Hepatocyte (in vitro differentiated cells): ENCODE results near the gene ZNF385B. TPM values are rescaled to one million over a fixed set of nuclear protein-coding genes. Genes with fewer than 3 reads are reported as not detected.

Experiments
- DNase-seq: peaks from one replicate; pipeline ENCODE4 v3.0.0-alpha.2; 2016; ENCODE audit warnings: low spot score
- H2AFZ ChIP-seq: fragments of 200-600 bp; sonication (generic); 2 replicates; pipeline ENCODE4 v1.6.0; 2016; ENCODE audit warnings: antibody characterized with exemption, mild to moderate bottlenecking
- H3K27ac ChIP-seq: fragments of 200-600 bp; sonication (generic); 2 replicates; pipeline ENCODE4 v1.5.1; 2016; ENCODE audit warnings: mild to moderate bottlenecking
- H3K27me3 ChIP-seq: fragments of 200-600 bp; sonication (generic); 2 replicates; pipeline ENCODE4 v1.6.1; 2016
- H3K36me3 ChIP-seq: fragments of 200-600 bp; sonication (generic); replicated peaks from 2 replicates; pipeline ENCODE4 v1.5.1; 2016; ENCODE audit warnings: low read depth; ENCODE audit not compliant: insufficient read depth
- H3K4me1 ChIP-seq: fragments of 200-600 bp; sonication (generic); 2 replicates; pipeline ENCODE4 v1.5.1; 2016; ENCODE audit warnings: mild to moderate bottlenecking, moderate library complexity; ENCODE audit not compliant: insufficient read depth
- H3K4me2 ChIP-seq: fragments of 200-600 bp; sonication (generic); 2 replicates; pipeline ENCODE4 v1.6.0; 2016
- H3K4me3 ChIP-seq: fragments of 200-600 bp; sonication (generic); 2 replicates; pipeline ENCODE4 v1.5.1; 2016; ENCODE audit warnings: mild to moderate bottlenecking
- H3K79me2 ChIP-seq: fragments of 200-600 bp; sonication (generic); 2 replicates; pipeline ENCODE4 v1.6.0; 2017; ENCODE audit warnings: mild to moderate bottlenecking
- H3K9me2 ChIP-seq: fragments of 200-600 bp; sonication (generic); replicated peaks from 2 replicates; pipeline ENCODE4 v1.6.0; 2017; ENCODE audit warnings: mild to moderate bottlenecking; ENCODE audit not compliant: insufficient read depth
- H3K9me3 ChIP-seq: fragments of 200-600 bp; sonication (generic); 2 replicates; pipeline ENCODE4 v1.5.1; 2016; ENCODE audit warnings: low read depth, mild to moderate bottlenecking
- H4K20me1 ChIP-seq: fragments of 200-600 bp; sonication (generic); 2 replicates; pipeline ENCODE4 v1.6.0; 2016; ENCODE audit warnings: mild to moderate bottlenecking; ENCODE audit not compliant: insufficient read depth, poor library complexity, severe bottlenecking
- EZH2 ChIP-seq: fragments of 200-600 bp; sonication (generic); IDR thresholded peaks from 2 replicates; pipeline ENCODE4 v1.6.1; 2016; ENCODE audit warnings: antibody characterized with exemption, mild to moderate bottlenecking, borderline replicate concordance
- EZH2phosphoT487 ChIP-seq: fragments of 200-600 bp; sonication (generic); IDR thresholded peaks from one replicate; pipeline ENCODE4 v1.6.1; 2018; ENCODE audit warnings: antibody characterized with exemption, mild to moderate bottlenecking, low read depth, moderate library complexity; ENCODE audit not compliant: unreplicated experiment, severe bottlenecking
- WGBS: methylation state at CpG from one replicate; pipeline ENCODE4 v1.1.6; 2016; ENCODE audit warnings: low lambda C conversion rate; ENCODE audit errors: missing lambda C conversion rate; 5-methylcytosine and 5-hydroxymethylcytosine counted together
- polyA plus RNA-seq: library from polyadenylated mRNA; unstranded; fragments of >200 nt; fragmentation: Nextera tagmentation; extraction: Ambion mirVana; gene quantifications from 2 replicates; pipeline ENCODE4 v1.2.1, GENCODE V29; 2016
- total RNA-seq: library from RNA; depleted of rRNA; stranded (reverse); fragments of >200 nt; gene quantifications from 2 replicates; pipeline ENCODE4 v1.2.3, GENCODE V29; 2014
- TF ChIP-seq, protein P1 (sequence below): fragments of 200-600 bp; sonication (generic); IDR thresholded peaks from 2 replicates; pipeline ENCODE4 v1.5.1; 2016; ENCODE audit warnings: antibody characterized with exemption, mild to moderate bottlenecking; ENCODE audit not compliant: poor library complexity

The ZNF385B gene
- total and polyA plus RNA-seq, 2 experiments from 2014 or later = 1.8 to 2.4 TPM

DNA sequence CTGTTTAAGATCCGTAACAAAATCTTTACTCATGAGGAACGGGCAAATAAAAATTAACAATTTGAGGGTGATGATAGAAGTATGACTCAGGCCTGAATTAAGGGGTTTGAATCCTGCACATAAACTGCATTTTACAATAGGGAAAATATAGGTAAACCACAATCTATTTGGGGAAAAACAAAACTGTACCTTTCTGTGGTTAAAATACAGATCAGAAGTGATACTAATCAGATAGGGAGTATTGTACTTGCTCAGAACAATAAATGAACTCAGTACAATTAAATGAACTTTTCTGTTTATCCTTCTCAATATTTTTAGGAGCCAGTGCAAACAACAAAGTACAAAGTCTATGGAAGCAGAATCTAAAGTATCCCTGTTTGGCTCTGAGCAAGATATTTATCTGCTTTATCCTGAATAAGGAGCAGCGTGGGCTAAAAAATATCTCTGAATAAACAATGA lies 287.3 kb downstream of the ZNF385B start:
- no peak overlapping the region for H3K4me3 ChIP-seq
- WGBS = 66% methylated on average over 3 of the region's 3 CpGs
- no peaks in the 10 kb centered on the region for H3K79me2 ChIP-seq
- H3K9me3 ChIP-seq = no peaks in the 10 kb centered on the region
- peak overlapping the region; percentile 46 for H3K4me2 ChIP-seq
- peak overlapping the region; percentile 4 for H2AFZ ChIP-seq
- no peaks in the 10 kb centered on the region for H4K20me1 ChIP-seq
- H3K36me3 ChIP-seq = no peaks in the 10 kb centered on the region
- peak overlapping the region; percentile 9 for H3K27ac ChIP-seq
- no peaks in the 10 kb centered on the region for H3K9me2 ChIP-seq
- peaks cover 20% of the 10 kb centered on the region for H3K4me1 ChIP-seq
- no peak for TF ChIP-seq EZH2phosphoT487
- TF ChIP-seq EZH2 = no peak
- TF ChIP-seq, protein P1, sequence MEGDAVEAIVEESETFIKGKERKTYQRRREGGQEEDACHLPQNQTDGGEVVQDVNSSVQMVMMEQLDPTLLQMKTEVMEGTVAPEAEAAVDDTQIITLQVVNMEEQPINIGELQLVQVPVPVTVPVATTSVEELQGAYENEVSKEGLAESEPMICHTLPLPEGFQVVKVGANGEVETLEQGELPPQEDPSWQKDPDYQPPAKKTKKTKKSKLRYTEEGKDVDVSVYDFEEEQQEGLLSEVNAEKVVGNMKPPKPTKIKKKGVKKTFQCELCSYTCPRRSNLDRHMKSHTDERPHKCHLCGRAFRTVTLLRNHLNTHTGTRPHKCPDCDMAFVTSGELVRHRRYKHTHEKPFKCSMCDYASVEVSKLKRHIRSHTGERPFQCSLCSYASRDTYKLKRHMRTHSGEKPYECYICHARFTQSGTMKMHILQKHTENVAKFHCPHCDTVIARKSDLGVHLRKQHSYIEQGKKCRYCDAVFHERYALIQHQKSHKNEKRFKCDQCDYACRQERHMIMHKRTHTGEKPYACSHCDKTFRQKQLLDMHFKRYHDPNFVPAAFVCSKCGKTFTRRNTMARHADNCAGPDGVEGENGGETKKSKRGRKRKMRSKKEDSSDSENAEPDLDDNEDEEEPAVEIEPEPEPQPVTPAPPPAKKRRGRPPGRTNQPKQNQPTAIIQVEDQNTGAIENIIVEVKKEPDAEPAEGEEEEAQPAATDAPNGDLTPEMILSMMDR = no peak
- no peaks in the 10 kb centered on the region for H3K27me3 ChIP-seq
- no peak for DNase-seq

DNA sequence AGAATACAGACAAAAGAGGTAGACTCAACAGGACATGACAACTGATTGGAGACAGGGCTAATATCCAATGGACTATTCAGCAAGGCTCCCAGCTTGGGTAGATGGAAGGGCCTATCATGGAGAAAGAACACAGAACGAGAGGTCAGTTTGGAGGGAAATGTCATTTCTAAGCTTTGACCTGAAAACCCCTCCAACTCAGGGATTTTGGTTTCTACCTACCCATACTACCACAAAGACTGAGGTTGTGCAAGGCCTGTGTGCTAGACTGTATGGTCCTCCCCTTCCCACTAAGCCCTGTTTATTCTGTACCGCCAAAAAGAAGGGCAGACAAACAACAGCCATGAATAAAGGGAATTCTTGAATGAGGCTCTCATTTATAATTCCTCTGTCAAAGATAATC lies 288.9 kb downstream of the ZNF385B start:
- Histone ChIP-seq H4K20me1 (no peaks in the 10 kb centered on the region), H3K79me2 (no peaks in the 10 kb centered on the region), H3K27ac (no peak overlapping the region), H3K9me2 (no peaks in the 10 kb centered on the region), H3K4me3 (no peak overlapping the region), H3K9me3 (no peaks in the 10 kb centered on the region), H3K4me2 (no peak overlapping the region), H3K4me1 (peaks cover 16% of the 10 kb centered on the region), H2AFZ (no peak overlapping the region), H3K27me3 (no peaks in the 10 kb centered on the region), H3K36me3 (no peaks in the 10 kb centered on the region)
- TF ChIP-seq EZH2 = no peak
- TF ChIP-seq, protein P1 = no peak
- TF ChIP-seq EZH2phosphoT487 = no peak
- DNase-seq = no peak
- WGBS = 94% methylated on average over 2 of the region's 2 CpGs

- Histone ChIP-seq H3K9me2 (no peaks in the 10 kb centered on the region), H3K4me1 (peaks cover 16% of the 10 kb centered on the region), H2AFZ (no peak overlapping the region), H3K27ac (no peak overlapping the region), H3K27me3 (no peaks in the 10 kb centered on the region), H3K36me3 (no peaks in the 10 kb centered on the region), H3K4me3 (no peak overlapping the region), H3K4me2 (no peak overlapping the region), H3K9me3 (no peaks in the 10 kb centered on the region), H3K79me2 (no peaks in the 10 kb centered on the region), H4K20me1 (no peaks in the 10 kb centered on the region)
- no peak for DNase-seq
- no peak for TF ChIP-seq EZH2phosphoT487
- TF ChIP-seq, protein P1 = no peak
- no peak for TF ChIP-seq EZH2
- 92% methylated on average over 4 of the region's 4 CpGs for WGBS
Measured at GRCh38 chr2:179571721-179572120, 289.7 kb downstream of the ZNF385B start.

DNA sequence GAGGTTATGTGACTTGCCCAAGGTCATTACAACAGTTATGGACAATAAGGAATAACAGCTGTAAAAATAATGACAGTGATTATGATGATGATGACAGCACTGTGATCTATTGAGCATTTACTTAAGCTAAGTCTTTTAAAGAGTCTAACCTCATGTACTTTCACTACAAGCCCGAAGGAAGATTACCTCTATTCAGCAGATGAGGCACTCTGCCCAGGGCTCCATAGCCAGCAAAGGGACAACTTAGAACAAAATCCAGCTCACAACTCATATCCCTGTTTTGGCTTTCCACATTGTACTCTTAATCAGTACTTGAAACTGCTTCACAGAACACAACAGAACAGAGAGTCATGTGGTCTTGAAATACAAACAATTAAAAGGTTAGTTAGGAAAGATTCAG lies 290.2 kb downstream of the ZNF385B start:
- H3K4me2 ChIP-seq = no peak overlapping the region

More for the DNA sequence above, 290.2 kb downstream of the ZNF385B start:
- no peaks in the 10 kb centered on the region for H3K9me2 ChIP-seq
- H3K4me3 ChIP-seq = no peak overlapping the region
- H3K9me3 ChIP-seq = no peaks in the 10 kb centered on the region
- H3K36me3 ChIP-seq = no peaks in the 10 kb centered on the region
- no peak for TF ChIP-seq EZH2phosphoT487
- TF ChIP-seq, protein P1 = no peak
- TF ChIP-seq EZH2 = no peak
- no peaks in the 10 kb centered on the region for H4K20me1 ChIP-seq
- no peaks in the 10 kb centered on the region for H3K27me3 ChIP-seq
- peaks cover 16% of the 10 kb centered on the region for H3K4me1 ChIP-seq
- DNase-seq = no peak
- H3K27ac ChIP-seq = no peak overlapping the region
- 72% methylated on average over 1 of the region's 1 CpG for WGBS
- H2AFZ ChIP-seq = no peak overlapping the region
- H3K79me2 ChIP-seq = no peaks in the 10 kb centered on the region
